C4-2B (cell line): Measurements from ENCODE around the gene ADAMTS14.

ENCODE experiments used
- H3K27ac ChIP-seq: fragments of 450-650 bp; 2 replicates; pipeline ENCODE4 v1.5.1; 2017
- ZFX ChIP-seq: fragments of 450-650 bp; IDR thresholded peaks from 2 replicates; pipeline ENCODE4 v1.6.1; 2017
- TF ChIP-seq, protein P1 (sequence below): fragments of 450-650 bp; conservative IDR thresholded peaks from 2 replicates; pipeline ENCODE4 v1.5.1; 2017; ENCODE audit warnings: mild to moderate bottlenecking

Gene ADAMTS14

DNA sequence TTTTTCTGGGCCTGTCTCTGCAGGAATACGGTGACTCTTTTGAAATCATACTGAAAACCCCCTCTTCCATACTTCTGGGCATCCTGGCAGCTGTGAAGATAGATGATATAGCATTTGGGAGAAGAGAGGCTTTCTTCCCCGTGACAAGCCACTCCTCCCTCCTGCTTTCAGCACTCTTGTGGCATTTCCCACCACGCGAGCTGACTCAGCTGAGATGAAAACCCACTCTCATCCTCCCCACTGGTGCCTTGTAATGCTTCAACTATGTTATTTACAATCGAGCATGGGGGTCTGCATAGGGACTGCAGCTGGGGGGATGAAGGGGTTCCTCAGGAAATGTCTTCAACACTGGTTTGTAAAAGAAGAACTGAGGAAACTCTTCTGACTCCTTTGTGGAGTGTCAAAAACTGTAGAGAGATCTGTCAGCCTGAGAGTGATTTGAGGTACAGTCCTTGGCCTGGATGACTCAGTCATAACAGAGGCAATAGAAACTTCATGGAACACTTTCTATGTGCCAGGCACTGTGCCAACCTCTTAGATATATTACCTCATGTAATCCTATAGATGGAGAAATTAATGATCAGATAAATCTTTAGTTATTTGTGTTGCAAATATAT is 114.6 kb downstream of the ADAMTS14 start:
- TF ChIP-seq, protein P1, sequence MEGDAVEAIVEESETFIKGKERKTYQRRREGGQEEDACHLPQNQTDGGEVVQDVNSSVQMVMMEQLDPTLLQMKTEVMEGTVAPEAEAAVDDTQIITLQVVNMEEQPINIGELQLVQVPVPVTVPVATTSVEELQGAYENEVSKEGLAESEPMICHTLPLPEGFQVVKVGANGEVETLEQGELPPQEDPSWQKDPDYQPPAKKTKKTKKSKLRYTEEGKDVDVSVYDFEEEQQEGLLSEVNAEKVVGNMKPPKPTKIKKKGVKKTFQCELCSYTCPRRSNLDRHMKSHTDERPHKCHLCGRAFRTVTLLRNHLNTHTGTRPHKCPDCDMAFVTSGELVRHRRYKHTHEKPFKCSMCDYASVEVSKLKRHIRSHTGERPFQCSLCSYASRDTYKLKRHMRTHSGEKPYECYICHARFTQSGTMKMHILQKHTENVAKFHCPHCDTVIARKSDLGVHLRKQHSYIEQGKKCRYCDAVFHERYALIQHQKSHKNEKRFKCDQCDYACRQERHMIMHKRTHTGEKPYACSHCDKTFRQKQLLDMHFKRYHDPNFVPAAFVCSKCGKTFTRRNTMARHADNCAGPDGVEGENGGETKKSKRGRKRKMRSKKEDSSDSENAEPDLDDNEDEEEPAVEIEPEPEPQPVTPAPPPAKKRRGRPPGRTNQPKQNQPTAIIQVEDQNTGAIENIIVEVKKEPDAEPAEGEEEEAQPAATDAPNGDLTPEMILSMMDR: no peak
- TF ChIP-seq ZFX: no peak
- no peak overlapping the region for H3K27ac ChIP-seq

DNA sequence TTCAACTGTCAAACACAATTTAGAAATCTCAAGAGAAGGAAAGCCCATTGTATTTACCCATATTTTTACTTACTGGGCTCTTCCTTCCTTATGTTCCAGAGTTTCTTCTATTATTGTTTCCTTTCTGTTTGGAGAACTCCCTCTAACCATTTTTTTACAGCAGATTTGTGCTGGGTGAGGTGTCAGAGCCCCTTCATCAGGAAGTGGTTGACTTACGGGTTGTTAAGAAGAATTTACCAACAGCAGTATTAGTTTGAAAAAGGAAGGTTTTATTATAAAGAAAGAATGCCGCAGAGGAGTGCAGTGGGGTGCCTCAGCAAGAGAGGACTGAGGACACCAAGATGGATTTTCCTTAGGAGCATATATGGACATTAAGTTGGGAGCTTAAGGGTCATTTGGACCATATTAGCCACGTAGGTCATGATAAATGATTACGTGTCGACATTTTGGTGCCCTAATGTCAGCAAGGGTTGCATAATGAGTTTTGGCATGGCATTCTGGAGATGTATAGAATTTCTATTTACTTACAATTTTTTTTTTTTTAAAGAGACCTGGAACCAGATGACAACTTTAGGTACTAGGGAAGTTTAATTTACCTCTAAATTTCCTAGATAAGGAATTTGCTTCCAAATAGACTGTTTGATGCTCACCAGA is 119.2 kb downstream of the ADAMTS14 start:
- H3K27ac ChIP-seq: no peak overlapping the region
- TF ChIP-seq, protein P1: no peak

DNA sequence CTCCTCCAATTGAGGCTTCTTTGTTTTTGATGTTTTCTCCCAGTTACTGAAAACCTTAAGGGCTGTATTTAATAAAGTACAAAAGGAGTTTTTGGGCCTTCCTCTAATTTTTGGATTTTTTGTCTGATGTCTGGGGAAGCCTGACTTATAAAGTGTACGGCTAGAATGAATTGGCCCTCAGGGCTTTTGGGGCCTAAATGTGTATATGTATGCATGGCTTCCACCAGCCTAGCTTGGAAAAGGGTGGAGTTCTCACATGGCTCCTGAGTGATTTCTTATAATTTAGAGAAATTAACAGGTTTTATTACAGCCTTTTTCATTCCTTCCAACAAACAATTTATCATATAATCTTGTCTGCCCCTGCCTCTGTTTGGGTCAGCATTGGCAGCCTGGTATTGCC is 123.3 kb downstream of the ADAMTS14 start:
- TF ChIP-seq, protein P1: no peak
- TF ChIP-seq ZFX: no peak
- no peak overlapping the region for H3K27ac ChIP-seq

DNA sequence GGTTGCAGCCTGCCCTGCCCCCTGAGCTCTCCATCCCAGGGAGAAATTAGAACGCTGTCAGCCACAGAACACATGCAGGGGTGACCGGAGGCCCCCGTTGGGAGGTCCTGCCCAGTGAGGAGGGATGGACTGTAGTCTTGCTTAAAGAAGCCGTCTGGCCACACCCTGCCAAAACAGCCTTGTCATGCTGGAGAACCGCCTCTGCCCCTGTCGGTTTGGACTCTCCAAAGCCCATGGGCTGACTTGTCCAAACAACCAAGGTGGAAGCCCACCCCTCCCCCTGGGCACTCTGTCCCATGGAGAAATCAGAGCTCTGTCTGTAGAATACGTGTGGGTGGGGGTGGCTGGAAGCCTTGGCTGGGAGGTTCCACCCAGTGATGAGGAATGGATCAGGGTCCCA is 125.5 kb downstream of the ADAMTS14 start:
- TF ChIP-seq ZFX: no peak
- TF ChIP-seq, protein P1: no peak
- no peak overlapping the region for H3K27ac ChIP-seq

DNA sequence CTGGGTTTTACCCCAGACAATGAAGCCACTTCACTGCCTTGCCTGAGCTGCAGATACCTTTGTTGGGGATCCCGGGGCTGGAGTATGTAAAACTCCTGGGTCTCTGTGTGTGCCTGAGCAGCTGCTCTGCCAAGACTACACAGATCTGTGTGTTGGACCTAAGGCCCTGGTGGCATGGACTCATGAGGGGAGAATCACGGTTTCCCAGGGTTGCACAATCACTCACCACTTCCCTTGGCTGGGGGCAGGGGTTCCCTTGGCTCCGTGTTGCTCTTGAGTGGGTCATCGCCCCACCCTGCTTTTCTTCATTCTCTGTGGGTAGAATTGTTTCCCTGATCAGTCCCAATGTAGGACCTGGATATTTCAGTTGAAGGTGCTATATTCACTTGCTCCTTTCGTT is 126.8 kb downstream of the ADAMTS14 start:
- TF ChIP-seq, protein P1: no peak
- no peak for TF ChIP-seq ZFX
- no peak overlapping the region for H3K27ac ChIP-seq

DNA sequence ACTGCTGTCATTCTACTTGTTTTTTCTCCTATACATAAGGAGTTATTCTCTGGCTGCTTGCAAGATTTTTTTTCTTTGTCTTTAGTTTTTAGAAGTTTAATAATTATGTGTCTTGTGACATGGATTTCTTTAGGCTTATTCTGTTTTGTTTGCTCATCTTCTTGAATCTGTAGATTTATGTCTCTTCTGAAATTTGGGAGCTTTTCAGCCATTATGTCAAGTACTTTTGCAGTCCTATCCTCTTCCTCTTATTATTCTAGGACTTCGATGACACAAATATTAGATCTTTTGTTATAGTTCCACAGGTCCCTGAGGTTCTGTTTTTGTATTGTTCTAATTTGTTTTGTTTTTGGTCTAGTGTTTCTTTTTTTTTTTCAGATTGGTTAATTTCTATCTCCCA is 129.5 kb downstream of the ADAMTS14 start:
- no peak overlapping the region for H3K27ac ChIP-seq
- TF ChIP-seq ZFX: no peak
- TF ChIP-seq, protein P1: no peak

DNA sequence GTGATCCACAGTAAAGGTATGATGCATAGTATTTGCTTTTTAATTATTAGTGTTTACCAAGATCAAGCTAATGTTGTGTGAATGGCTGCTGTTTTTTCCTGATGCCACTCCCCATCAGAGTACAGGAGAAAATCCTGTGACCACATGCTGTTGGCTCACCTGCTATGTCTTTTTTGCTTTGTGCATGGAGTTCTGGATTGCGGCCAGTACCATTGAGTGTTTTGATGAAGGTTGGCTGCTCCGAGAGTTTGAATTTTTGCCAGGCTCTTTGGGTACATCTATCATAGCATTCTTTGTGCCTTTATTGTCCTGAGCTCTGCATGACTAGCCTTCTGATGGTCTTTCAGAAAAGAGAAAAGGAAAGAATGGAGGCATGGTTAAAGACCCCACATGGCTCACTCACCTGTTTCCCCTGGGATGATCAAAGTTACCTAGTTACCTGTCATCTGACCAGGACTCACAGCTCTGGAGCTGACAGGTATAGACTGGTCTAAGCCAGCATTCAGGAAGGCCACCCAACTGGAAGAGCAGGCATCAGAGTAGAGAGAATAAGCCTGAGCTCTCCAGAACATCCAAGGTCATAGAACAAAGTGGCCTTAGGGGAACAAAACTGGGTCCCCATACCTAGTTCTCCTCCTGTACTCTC is 131.6 kb downstream of the ADAMTS14 start:
- TF ChIP-seq ZFX: no peak
- TF ChIP-seq, protein P1: no peak
- H3K27ac ChIP-seq: peak overlapping the region; percentile 8; the same call in 1 of the 2 replicates
